GM23248 (cell line): ENCODE measurements around the gene BARX2. TPM values are rescaled to one million over a fixed set of nuclear protein-coding genes. Genes with fewer than 3 reads are reported as not detected.

ENCODE experiments used
- DNase-seq: peaks from one replicate; pipeline ENCODE4 v3.0.0-alpha.2; 2015
- H2AFZ ChIP-seq: fragments of 200-600 bp; sonication (generic); 2 replicates; pipeline ENCODE4 v1.6.1; 2016; ENCODE audit warnings: antibody characterized with exemption
- H3F3A ChIP-seq: fragments of 200-600 bp; sonication (generic); 2 replicates; pipeline ENCODE4 v1.6.1; 2016; ENCODE audit warnings: mild to moderate bottlenecking, antibody characterized with exemption, mixed run types; ENCODE audit not compliant: insufficient read depth
- H3K27ac ChIP-seq: fragments of 200-600 bp; sonication (generic); 2 replicates; pipeline ENCODE4 v1.5.1; 2016; ENCODE audit warnings: mild to moderate bottlenecking
- H3K27me3 ChIP-seq: fragments of 200-600 bp; sonication (generic); replicated peaks from 2 replicates; pipeline ENCODE4 v1.6.1; 2016; ENCODE audit warnings: mild to moderate bottlenecking; ENCODE audit not compliant: insufficient read depth
- H3K36me3 ChIP-seq: fragments of 200-600 bp; sonication (generic); 2 replicates; pipeline ENCODE4 v1.6.1; 2016; ENCODE audit warnings: low read depth, mild to moderate bottlenecking
- H3K4me1 ChIP-seq: fragments of 200-600 bp; sonication (generic); 2 replicates; pipeline ENCODE4 v1.6.1; 2016; ENCODE audit warnings: mild to moderate bottlenecking; ENCODE audit not compliant: insufficient read depth
- H3K4me2 ChIP-seq: fragments of 200-600 bp; sonication (generic); one replicate; pipeline ENCODE4 v1.6.1; 2016; ENCODE audit warnings: mild to moderate bottlenecking; ENCODE audit not compliant: unreplicated experiment
- H3K4me3 ChIP-seq: fragments of 200-600 bp; sonication (generic); 2 replicates; pipeline ENCODE4 v1.5.1; 2016; ENCODE audit warnings: mild to moderate bottlenecking
- H3K79me2 ChIP-seq: fragments of 200-600 bp; sonication (generic); 2 replicates; pipeline ENCODE4 v1.6.1; 2016; ENCODE audit warnings: mild to moderate bottlenecking; ENCODE audit not compliant: insufficient read depth
- H3K9ac ChIP-seq: fragments of 200-600 bp; sonication (generic); 2 replicates; pipeline ENCODE4 v1.6.1; 2016; ENCODE audit warnings: mild to moderate bottlenecking
- H3K9me2 ChIP-seq: fragments of 200-600 bp; sonication (generic); 2 replicates; pipeline ENCODE4 v1.6.1; 2016; ENCODE audit warnings: mixed run types, mild to moderate bottlenecking, moderate library complexity; ENCODE audit not compliant: insufficient read depth
- H3K9me3 ChIP-seq: fragments of 200-600 bp; sonication (generic); one replicate; pipeline ENCODE4 v1.6.1; 2017; ENCODE audit warnings: low read depth
- H4K20me1 ChIP-seq: fragments of 200-600 bp; sonication (generic); 2 replicates; pipeline ENCODE4 v1.6.0; 2016; ENCODE audit not compliant: insufficient read depth
- EZH2 ChIP-seq: fragments of 200-600 bp; sonication (generic); IDR thresholded peaks from 2 replicates; pipeline ENCODE4 v1.6.1; 2018; ENCODE audit warnings: antibody characterized with exemption, mild to moderate bottlenecking; ENCODE audit not compliant: insufficient read depth, poor library complexity, severe bottlenecking
- EZH2phosphoT487 ChIP-seq: fragments of 200-600 bp; sonication (generic); IDR thresholded peaks from 2 replicates; pipeline ENCODE4 v1.6.1; 2018; ENCODE audit warnings: antibody characterized with exemption, moderate library complexity, mild to moderate bottlenecking, low read depth; ENCODE audit not compliant: insufficient read depth
- WGBS, 2 experiments: methylation state at CpG; one replicate each; pipeline ENCODE4 v1.1.6; 2015 to 2017; ENCODE audit warnings: low lambda C conversion rate in 2 of 2, low coverage in 1 of 2; ENCODE audit errors: missing lambda C conversion rate in 2 of 2; 5-methylcytosine and 5-hydroxymethylcytosine counted together
- in situ Hi-C: fragments of 300-500 bp; cut with MboI; formaldehyde crosslinking; loops from 2 replicates; pipeline ENCODE4 v1.15.0; 2020
- polyA plus RNA-seq: library from polyadenylated mRNA; unstranded; fragments of >200 nt; fragmentation: Nextera tagmentation; extraction: Ambion mirVana; gene quantifications from 2 replicates; pipeline ENCODE4 v1.2.1, GENCODE V29; 2016
- total RNA-seq: library from RNA; depleted of rRNA; stranded (reverse); fragments of >200 nt; shearing (Covaris generic); gene quantifications from 2 replicates; pipeline ENCODE4 v1.2.3, GENCODE V29; 2014

Gene BARX2
- total and polyA plus RNA-seq, 2 experiments from 2014 or later, result not detected

GRCh38 chr11:129416080-129416820 is 40.6 kb downstream of the BARX2 start:
- no peaks in the 10 kb centered on the region for H3K9me2 ChIP-seq
- in situ Hi-C loops, result no loop called here
- H3F3A ChIP-seq, result no peaks in the 10 kb centered on the region
- no peaks in the 10 kb centered on the region for H4K20me1 ChIP-seq
- H3K4me3 ChIP-seq, result no peak overlapping the region
- no peak for DNase-seq
- H2AFZ ChIP-seq, result no peak overlapping the region
- no peaks in the 10 kb centered on the region for H3K9me3 ChIP-seq
- peaks cover 3% of the 10 kb centered on the region; the same call in 1 of the 2 replicates for H3K27me3 ChIP-seq
- H3K4me2 ChIP-seq, result no peak overlapping the region
- H3K27ac ChIP-seq, result no peak overlapping the region
- H3K9ac ChIP-seq, result no peak overlapping the region
- TF ChIP-seq EZH2 (no peak), EZH2phosphoT487 (no peak)
- H3K36me3 ChIP-seq, result no peaks in the 10 kb centered on the region
- WGBS, 2 experiments, result 49 to 53% methylated on average over 7 of the region's 7 CpGs
- no peaks in the 10 kb centered on the region for H3K79me2 ChIP-seq
- no peaks in the 10 kb centered on the region for H3K4me1 ChIP-seq

- H2AFZ ChIP-seq, result no peak overlapping the region
- H3K4me2 ChIP-seq, result no peak overlapping the region
- no peaks in the 10 kb centered on the region for H3F3A ChIP-seq
- no peak overlapping the region for H3K9ac ChIP-seq
- no peaks in the 10 kb centered on the region for H3K36me3 ChIP-seq
- H3K79me2 ChIP-seq, result no peaks in the 10 kb centered on the region
- no peaks in the 10 kb centered on the region for H3K9me3 ChIP-seq
- H3K4me1 ChIP-seq, result no peaks in the 10 kb centered on the region
- no peak for DNase-seq
- TF ChIP-seq EZH2phosphoT487 (no peak), EZH2 (no peak)
- no peak overlapping the region for H3K27ac ChIP-seq
- WGBS, 2 experiments, result 40 to 43% methylated on average over 7 of the region's 7 CpGs
- no peaks in the 10 kb centered on the region; the same call in 1 of the 2 replicates for H3K27me3 ChIP-seq
- in situ Hi-C loops, result no loop called here
- H4K20me1 ChIP-seq, result no peaks in the 10 kb centered on the region
- no peaks in the 10 kb centered on the region for H3K9me2 ChIP-seq
- H3K4me3 ChIP-seq, result no peak overlapping the region
Observed at GRCh38 chr11:129417458-129417857, 41.8 kb downstream of the BARX2 start.

DNA sequence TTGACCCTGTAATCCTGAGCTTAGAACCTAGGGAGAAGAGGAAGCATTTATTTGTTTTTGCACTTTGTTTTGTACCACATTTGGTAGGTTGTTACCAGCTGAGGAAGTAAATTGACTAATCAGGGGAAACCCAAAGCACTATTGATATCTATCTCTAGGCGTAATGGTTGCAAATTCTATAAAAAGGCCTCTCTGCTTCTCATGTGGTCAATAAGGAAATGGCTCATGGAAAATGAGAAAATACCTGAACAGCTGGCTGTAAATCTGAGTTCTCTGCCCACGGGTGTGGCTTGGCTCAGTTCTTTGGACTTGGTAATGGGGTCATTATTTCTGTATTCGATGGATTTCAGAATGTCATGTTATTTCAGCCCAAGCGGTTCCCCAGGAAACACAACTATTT is 42.4 kb downstream of the BARX2 start:
- Histone ChIP-seq H4K20me1 (no peaks in the 10 kb centered on the region), H3K4me1 (no peaks in the 10 kb centered on the region), H3K9ac (no peak overlapping the region), H3K27ac (no peak overlapping the region), H3K36me3 (no peaks in the 10 kb centered on the region), H3K4me3 (no peak overlapping the region), H2AFZ (no peak overlapping the region), H3K79me2 (no peaks in the 10 kb centered on the region), H3K4me2 (no peak overlapping the region), H3K9me3 (no peaks in the 10 kb centered on the region), H3F3A (no peaks in the 10 kb centered on the region), H3K27me3 (no peaks in the 10 kb centered on the region; the same call in 1 of the 2 replicates), H3K9me2 (no peaks in the 10 kb centered on the region)
- TF ChIP-seq EZH2phosphoT487 (no peak), EZH2 (no peak)
- 33 to 38% methylated on average over 4 of the region's 4 CpGs for WGBS, 2 experiments
- in situ Hi-C loops, result no loop called here
- DNase-seq, result no peak

DNA sequence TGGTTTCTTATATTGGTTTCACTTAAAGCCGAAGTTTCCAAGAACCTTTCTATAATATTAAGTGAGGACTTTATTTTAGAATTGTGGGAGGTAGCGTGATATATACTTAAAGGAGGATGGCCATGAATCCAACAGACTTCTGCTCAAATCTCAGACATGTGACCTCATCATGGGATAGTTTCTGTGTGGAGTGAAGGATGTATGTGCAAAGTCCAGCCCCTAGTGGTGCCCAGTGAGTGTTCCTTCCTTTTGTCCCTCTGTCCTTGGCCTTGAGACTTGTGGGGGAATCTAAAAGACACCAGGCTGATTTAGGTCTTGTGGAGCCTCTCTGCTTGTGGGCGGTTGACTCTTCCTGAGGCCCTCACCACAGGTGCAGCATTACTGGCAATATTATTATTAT is 43.7 kb downstream of the BARX2 start:
- Histone ChIP-seq H4K20me1 (no peaks in the 10 kb centered on the region), H3K79me2 (no peaks in the 10 kb centered on the region), H3K36me3 (no peaks in the 10 kb centered on the region), H3K9ac (no peak overlapping the region), H3K27ac (no peak overlapping the region), H3K4me1 (no peaks in the 10 kb centered on the region), H3K4me3 (no peak overlapping the region), H3K9me2 (no peaks in the 10 kb centered on the region), H3F3A (no peaks in the 10 kb centered on the region), H2AFZ (no peak overlapping the region), H3K27me3 (no peaks in the 10 kb centered on the region; the same call in 1 of the 2 replicates), H3K9me3 (no peaks in the 10 kb centered on the region), H3K4me2 (no peak overlapping the region)
- TF ChIP-seq EZH2phosphoT487 (no peak), EZH2 (no peak)
- 33 to 35% methylated on average over 3 of the region's 3 CpGs for WGBS, 2 experiments
- DNase-seq, result no peak
- in situ Hi-C loops, result no loop called here
